K562 (cell line): Measurements from ENCODE around the gene SH3BP2. TPM values are rescaled to one million over a fixed set of nuclear protein-coding genes. Genes with fewer than 3 reads are reported as not detected.

Experiments used
- CC2D1A ChIP-seq: fragments of 450-650 bp; IDR thresholded peaks from 2 replicates; pipeline ENCODE4 v1.6.1; 2017; ENCODE audit warnings: mild to moderate bottlenecking
- CEBPB ChIP-seq: fragments of 450-650 bp; IDR thresholded peaks from 2 replicates; pipeline ENCODE4 v1.6.1; 2016; ENCODE audit warnings: missing genetic modification characterization, missing compliant biosample characterization
- DPF2 ChIP-seq: fragments of 450-650 bp; IDR thresholded peaks from 2 replicates; pipeline ENCODE4 v1.6.1; 2016
- E2F8 ChIP-seq: fragments of 450-650 bp; IDR thresholded peaks from 2 replicates; pipeline ENCODE4 v1.7.1; 2018; ENCODE audit warnings: mild to moderate bottlenecking, low read depth; ENCODE audit not compliant: partially characterized antibody
- SIRT6 ChIP-seq: IDR thresholded peaks from one replicate; pipeline ENCODE4 v1.6.1; 2012; ENCODE audit warnings: low read depth, mild to moderate bottlenecking, control low read depth, inconsistent platforms, low read length, moderate library complexity
- SRSF9 ChIP-seq: fragments of 200-400 bp; formaldehyde crosslinking; IDR thresholded peaks from 2 replicates; pipeline ENCODE4 v1.6.1; 2017; ENCODE audit warnings: low read depth, low read length, borderline replicate concordance
- STAG1 ChIP-seq: sonication (generic); formaldehyde crosslinking; IDR thresholded peaks from 2 replicates; pipeline ENCODE4 v1.5.0; 2020; ENCODE audit warnings: missing genetic modification reagents, borderline replicate concordance
- STAT6 ChIP-seq: sonication (generic); formaldehyde crosslinking; IDR thresholded peaks from 2 replicates; pipeline ENCODE4 v1.8.1; 2023; ENCODE audit warnings: mild to moderate bottlenecking, missing genetic modification reagents
- TAF9B ChIP-seq: fragments of 450-650 bp; IDR thresholded peaks from 2 replicates; pipeline ENCODE4 v1.6.1; 2018; ENCODE audit warnings: mild to moderate bottlenecking; ENCODE audit not compliant: partially characterized antibody
- TCF7L2 ChIP-seq: fragments of 150-350 bp; IDR thresholded peaks from 2 replicates; pipeline ENCODE4 v1.6.1; 2016; ENCODE audit warnings: low read depth, mild to moderate bottlenecking, low read length, moderate library complexity
- WHSC1 ChIP-seq: IDR thresholded peaks from one replicate; pipeline ENCODE4 v1.6.1; 2012; ENCODE audit warnings: low read length, control low read depth, inconsistent platforms
- ZC3H11A ChIP-seq: IDR thresholded peaks from 2 replicates; pipeline ENCODE4 v1.6.1; 2012; ENCODE audit warnings: low read depth, low read length, improper control_type of control experiment
- ZNF212 ChIP-seq: fragments of 450-650 bp; formaldehyde crosslinking; IDR thresholded peaks from 2 replicates; pipeline ENCODE4 v1.4.0; 2020; ENCODE audit warnings: mild to moderate bottlenecking
- ZNF764 ChIP-seq: fragments of 250-450 bp; sonication (Bioruptor Pico); IDR thresholded peaks from 2 replicates; pipeline ENCODE4 v1.4.0; 2020; ENCODE audit warnings: low read depth, mild to moderate bottlenecking, moderate library complexity
- polyA plus RNA-seq, 8 experiments: library from polyadenylated mRNA; depleted of rRNA in 4 of 8; stranded (reverse) in 5 of 8; unstranded in 3 of 8; fragments of >200 nt; fragmentation: Nextera tagmentation in 2 of 8; fragmentation: Illumina TruSeq in 1 of 8; extraction: Ambion mirVana in 2 of 8; extraction: Trizol in 1 of 8; gene quantifications; 2 replicates each; pipeline versions ENCODE4 v1.2.1 to v1.2.3, GENCODE V29; 2011 to 2014; ENCODE audit warnings: inconsistent platforms in 1 of 8, missing spikeins in 1 of 8
- total RNA-seq, 7 experiments: library from RNA; depleted of rRNA in 6 of 7; stranded (reverse); fragments of >200 nt in 6 of 7; fragmentation: Illumina TruSeq in 2 of 7; extraction: Trizol in 2 of 7; gene quantifications; 2 replicates each; pipeline versions ENCODE4 v1.2.1 to v1.2.3, GENCODE V29; 2011 to 2021; ENCODE audit warnings: low replicate concordance in 1 of 7
- TF ChIP-seq, protein P1 (sequence below): fragments of 250-450 bp; sonication (Bioruptor Pico); IDR thresholded peaks from 2 replicates; pipeline ENCODE4 v1.4.0; 2020; ENCODE audit warnings: mild to moderate bottlenecking, moderate library complexity, borderline replicate concordance
- TF ChIP-seq, protein P2 (sequence below): fragments of 450-650 bp; conservative IDR thresholded peaks from 2 replicates; pipeline ENCODE4 v1.6.1; 2016; ENCODE audit warnings: missing genetic modification characterization, low read depth, mild to moderate bottlenecking, missing compliant biosample characterization, moderate library complexity

The SH3BP2 gene
- total and polyA plus RNA-seq, 9 of the 15 experiments (the other 6 are each of a cell fraction or from before 2014, with no cell fraction given), result 0.34 to 16.0 (median 5.1) TPM

DNA sequence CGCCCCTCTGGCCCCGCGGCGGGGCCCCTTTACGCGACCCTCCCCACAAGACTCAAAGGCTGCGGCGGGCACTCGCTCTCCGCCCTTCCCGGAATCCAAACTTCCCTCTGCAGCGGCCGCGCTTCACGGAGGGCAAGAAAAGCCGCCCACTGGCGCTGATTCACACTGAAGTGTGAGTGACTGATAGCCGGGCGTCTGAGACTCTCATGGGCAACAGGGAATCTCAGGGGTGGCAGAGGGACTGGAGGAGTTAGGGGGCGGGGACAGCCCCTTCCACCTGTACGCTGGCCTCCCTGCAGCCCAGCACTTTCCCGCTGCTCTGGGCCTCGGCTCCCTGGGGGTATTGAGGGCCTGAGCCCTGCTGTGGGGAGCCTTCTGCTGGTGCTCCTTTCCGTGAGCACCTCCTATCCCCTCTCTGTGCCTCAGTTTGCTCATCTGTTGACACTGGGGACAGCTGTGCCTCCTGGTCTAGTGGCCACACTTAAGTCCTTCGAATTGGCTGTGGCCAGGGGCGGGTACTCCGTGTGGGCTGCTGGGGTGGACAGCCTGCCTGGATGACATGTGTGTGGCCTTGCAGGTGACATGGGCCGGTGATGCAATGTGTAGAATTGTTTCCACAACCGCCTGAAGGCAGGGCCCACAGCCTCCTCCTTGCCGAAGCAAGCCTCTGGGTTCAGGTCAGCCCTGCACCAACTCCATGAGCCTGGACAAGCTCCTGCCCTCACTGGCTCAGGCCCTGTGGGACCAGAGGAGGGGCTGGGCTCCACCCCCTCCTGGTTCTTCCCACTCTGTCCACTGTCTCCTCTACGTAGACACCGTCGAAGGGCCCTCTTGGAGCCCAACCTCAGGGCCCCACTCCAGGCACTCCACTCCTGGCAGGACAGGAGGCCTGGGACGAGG, 951 bp downstream of the SH3BP2 start (continued):
- no peak for TF ChIP-seq CC2D1A
- TF ChIP-seq, protein P1, sequence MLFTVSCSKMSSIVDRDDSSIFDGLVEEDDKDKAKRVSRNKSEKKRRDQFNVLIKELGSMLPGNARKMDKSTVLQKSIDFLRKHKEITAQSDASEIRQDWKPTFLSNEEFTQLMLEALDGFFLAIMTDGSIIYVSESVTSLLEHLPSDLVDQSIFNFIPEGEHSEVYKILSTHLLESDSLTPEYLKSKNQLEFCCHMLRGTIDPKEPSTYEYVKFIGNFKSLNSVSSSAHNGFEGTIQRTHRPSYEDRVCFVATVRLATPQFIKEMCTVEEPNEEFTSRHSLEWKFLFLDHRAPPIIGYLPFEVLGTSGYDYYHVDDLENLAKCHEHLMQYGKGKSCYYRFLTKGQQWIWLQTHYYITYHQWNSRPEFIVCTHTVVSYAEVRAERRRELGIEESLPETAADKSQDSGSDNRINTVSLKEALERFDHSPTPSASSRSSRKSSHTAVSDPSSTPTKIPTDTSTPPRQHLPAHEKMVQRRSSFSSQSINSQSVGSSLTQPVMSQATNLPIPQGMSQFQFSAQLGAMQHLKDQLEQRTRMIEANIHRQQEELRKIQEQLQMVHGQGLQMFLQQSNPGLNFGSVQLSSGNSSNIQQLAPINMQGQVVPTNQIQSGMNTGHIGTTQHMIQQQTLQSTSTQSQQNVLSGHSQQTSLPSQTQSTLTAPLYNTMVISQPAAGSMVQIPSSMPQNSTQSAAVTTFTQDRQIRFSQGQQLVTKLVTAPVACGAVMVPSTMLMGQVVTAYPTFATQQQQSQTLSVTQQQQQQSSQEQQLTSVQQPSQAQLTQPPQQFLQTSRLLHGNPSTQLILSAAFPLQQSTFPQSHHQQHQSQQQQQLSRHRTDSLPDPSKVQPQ (CRISPR knock-in tag), result no peak
- no peak for TF ChIP-seq STAG1 (CRISPR knock-in tag)
- TF ChIP-seq WHSC1, result no peak
- no peak for TF ChIP-seq SIRT6
- no peak for TF ChIP-seq SRSF9
- peak; percentile 35; the same call in 1 of the 2 replicates for TF ChIP-seq DPF2
- no peak for TF ChIP-seq ZNF764 (CRISPR knock-in tag)
- TF ChIP-seq TAF9B, result no peak
- no peak for TF ChIP-seq STAT6 (CRISPR knock-in tag)
- TF ChIP-seq ZC3H11A, result no peak
- TF ChIP-seq CEBPB (tag), result peak; percentile 85
- no peak for TF ChIP-seq ZNF212 (CRISPR knock-in tag)
- TF ChIP-seq E2F8, result no peak
- no peak for TF ChIP-seq TCF7L2
- TF ChIP-seq, protein P2, sequence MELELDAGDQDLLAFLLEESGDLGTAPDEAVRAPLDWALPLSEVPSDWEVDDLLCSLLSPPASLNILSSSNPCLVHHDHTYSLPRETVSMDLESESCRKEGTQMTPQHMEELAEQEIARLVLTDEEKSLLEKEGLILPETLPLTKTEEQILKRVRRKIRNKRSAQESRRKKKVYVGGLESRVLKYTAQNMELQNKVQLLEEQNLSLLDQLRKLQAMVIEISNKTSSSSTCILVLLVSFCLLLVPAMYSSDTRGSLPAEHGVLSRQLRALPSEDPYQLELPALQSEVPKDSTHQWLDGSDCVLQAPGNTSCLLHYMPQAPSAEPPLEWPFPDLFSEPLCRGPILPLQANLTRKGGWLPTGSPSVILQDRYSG (tag), result no peak
